ENCODE measurements around the gene PSTPIP2.
"Not testable (repeated sequence)": the region's sequence is repeated elsewhere in the genome, so short reads cannot be mapped to it uniquely, and the experiment has no call there.

Gene PSTPIP2

DNA sequence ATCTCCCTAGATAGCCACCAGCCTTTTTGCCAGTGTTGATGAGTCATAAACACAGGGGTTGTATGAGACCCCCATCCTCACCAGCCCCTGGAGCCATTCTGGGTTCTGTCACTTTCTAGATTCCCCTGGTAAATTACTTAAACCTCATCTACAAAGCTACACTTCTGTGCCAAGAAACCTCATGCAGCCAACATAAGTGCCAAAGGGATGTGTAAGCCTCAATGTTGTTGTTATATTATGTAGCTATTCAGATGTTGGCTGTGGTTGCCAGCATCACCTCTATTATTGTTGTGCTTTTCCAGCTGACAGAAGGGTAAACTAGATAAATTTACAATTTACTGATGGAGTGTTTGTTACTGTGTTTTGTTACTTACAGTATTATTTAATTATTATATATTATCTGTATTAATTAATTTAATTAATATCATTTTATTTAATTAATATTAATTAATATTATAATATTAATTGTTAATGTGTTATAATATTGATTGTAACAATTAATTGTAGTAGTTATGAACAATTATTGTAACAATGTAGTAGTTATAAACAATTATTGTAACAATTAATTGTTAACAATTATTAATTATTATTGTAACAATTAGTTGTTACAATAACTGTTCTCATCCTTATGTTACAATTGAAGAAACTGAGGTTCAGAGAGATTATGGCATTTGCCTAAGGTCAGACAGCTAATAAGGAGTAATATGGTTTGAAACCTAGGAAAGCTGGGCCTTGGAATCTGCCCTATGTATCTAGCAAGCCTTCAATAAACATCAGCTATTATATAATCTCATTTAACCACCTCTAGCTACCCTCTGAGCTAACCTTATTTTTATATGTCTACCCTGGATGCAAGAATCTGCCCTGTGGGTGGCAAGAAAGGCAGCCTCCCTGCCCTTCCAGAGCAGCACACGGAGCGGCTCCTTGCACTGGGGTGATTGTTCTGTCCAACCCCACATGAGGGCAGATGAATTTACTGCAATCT, 36.1 kb downstream of the PSTPIP2 start:
- DNase-seq, result no peak

DNA sequence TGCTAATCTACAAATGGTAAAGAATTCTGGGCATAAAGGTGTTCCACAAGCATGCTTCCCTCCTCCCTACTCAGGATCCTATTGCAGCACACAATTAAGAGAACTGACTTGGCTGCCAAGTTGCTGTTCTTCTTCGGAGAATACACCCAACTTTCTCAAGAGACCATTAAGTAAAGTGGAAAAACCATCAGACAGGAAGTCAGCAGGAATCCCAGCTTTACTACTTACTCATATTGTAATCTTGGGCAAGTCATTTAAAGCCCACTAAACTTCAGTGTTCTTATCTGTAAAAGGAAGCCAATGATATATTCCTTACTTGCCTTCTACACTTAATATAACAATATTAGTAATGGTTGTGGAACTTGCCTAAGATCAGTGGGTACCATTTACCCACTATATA, 37.8 kb downstream of the PSTPIP2 start:
- no peak for DNase-seq

DNA sequence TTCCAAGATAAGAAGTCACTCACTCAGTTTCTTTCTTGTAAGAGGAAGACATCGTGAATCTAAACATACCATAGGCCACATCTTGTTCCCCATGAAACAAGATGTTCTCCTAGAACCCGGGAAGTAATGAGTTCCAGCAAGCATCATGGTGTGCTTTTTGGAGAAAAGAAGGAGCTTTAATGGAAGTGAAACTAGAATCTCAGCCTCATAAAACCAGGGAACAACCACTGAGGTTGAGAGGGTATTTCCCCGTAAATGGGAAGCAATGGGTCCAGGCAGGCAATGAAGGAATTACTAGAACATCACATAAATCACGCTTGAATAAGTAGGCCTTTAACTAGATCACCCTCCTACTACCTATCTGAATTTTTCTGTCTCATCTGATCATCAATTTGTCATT, 40.3 kb downstream of the PSTPIP2 start:
- DNase-seq, result no peak

DNA sequence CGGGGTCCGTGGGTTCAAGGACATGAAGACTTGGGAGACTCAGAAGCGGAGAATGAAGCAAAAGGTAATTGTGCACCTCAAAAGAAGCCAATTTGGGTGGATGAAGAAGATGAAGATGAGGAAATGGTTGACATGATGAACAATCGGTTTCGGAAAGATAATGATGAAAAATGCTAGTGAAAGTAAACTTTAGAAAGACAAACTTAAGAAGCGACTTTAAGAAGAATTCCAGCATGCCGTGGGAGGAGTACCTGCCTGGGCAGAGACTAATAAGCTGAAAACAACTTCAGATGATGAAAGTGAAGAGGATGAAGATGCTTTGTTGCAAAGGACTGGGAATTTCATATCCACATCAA, 43.5 kb downstream of the PSTPIP2 start:
- no peak for DNase-seq

DNA sequence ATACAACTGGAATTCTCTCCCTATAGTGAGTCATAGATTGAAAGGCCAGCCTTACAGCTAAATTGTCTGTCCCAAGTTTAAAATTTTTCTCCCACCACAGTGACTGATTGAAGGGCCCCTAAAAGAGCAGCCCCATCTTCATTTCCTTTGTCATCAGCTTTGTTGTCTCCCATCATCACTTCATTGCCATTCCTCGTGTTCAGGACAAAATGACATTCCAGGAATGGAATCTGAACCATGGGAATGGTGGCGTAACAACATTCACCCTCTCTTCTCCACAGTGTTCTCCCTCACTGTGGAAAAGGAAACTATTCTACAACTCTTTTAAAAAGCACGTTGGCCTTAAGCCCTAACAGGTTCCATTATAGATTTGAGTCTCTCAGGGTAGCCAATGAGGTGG, 52.1 kb downstream of the PSTPIP2 start:
- DNase-seq, result no peak

DNA sequence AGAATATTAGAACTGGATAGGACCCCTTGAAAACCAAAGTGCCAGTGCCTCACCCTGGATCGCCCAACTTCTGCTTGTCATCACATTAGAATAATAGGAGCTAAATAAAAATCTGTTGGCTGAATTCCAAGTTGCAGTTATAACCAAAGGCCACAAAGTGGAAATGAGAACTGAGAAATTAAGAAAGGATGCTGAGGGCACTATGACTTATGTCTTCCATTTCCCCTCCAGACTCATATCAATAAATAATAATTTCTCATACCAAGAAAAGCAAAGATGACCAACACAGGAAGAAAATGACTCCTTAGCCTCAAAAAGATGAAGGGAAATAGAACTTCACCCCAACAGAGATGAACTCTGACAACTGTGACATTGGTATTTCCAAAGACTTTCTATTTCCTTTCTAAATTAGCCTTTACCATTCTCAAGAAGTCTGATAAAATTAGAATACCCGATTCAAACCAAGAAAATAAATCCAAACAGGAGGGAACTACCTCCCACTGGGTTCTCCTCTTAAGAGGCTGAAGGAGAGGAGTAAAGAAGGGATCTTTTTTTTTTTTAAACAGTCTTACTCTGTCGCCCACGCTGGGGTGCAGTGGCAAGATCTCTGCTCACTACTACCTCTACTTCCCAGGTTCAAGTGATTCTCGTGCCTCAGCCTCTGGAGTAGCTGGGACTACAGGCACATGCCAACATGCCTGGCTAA, 58.4 kb downstream of the PSTPIP2 start:
- no peak for DNase-seq

DNA sequence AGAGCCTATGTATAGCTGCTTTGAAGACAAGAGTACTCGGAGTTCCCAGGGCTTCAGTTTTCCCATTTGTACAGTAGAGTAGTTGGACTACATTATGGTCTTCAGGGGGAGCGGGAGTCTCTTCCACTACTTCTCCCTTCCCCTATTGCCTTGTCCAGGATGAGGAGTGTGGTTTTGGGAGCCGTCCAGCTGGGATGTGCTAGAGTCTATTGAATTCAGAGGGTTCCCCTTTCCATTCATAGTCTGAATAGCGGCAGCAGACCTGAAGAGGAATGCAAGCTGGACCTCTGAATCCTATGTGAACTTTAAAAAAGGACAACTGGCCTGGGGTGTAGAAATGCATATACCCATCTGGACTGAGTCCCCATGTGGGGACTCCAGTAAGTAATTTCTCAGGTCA, 61.4 kb downstream of the PSTPIP2 start:
- DNase-seq, result no peak

DNA sequence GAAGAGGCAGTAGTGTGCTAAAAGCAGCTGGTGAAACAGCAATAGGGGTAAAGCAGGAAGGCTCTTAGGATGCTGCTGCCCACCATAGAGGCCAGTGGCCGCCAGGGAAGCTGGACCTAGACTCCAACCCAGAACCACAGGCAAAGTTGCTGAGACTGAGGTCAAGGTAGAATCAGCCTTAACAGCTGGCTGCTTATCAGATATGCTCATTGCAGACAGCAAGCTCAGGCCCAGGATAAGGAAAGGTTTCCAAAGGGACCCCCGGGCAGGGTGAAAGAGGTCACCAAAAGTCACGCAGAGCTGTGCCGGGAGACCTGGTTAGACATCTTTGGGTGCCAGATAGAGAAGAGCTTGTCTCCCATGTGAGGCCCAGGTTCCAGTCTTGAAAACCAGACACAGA, 62.0 kb downstream of the PSTPIP2 start:
- no peak for DNase-seq

DNA sequence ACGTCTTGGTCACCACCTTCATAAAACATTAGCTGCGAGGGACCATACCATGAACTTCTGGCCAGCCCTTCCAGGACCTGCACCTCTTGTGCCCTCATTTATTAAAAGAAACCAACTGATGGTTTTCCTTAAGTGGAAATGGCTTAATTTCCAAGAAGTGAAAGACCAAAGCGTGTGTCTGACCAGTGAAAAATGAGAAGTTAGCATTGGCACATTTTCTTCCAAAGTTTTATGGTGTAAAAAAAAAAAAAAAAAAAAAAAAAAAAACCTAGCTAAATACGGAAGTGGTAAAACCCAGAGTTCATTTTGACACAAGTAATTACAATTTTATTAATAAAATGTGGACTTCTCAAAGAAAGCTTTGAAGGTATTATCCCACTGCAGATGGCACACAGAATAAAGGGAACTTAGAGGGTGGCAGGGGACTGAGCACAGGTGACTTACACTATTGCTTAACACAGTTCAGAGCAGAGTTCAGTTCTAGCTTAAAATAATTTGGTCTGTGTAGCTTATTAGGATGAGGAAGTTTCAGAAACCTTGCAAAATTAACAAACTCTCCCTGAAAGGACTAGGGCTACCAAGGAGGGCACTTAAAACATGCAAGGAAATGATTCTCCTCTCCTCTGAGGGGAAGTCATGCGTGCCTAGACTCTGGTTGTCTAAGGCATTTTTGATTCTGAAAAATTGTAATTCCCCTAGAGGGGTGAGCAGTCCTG, 62.8 kb downstream of the PSTPIP2 start:
- DNase-seq, result no peak

DNA sequence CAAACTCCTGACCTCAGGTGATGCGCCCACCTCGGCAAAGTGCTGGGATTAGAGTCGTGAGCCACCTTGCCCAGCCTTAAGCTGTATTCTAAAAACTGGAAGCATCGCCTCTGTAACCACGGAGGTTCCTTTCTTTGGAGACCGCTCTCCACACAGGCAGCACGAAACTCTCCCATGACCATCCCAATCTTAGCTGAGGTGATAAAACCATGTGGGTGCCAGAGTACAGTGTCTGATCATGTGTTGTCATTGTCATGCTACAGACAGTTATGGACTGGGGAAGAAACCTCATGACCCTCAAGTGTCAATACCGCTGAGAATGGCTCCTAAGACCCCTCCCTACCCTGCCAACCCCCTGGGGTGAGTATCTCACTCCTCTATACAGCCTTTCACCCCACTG, 63.5 kb downstream of the PSTPIP2 start:
- no peak for DNase-seq

DNA sequence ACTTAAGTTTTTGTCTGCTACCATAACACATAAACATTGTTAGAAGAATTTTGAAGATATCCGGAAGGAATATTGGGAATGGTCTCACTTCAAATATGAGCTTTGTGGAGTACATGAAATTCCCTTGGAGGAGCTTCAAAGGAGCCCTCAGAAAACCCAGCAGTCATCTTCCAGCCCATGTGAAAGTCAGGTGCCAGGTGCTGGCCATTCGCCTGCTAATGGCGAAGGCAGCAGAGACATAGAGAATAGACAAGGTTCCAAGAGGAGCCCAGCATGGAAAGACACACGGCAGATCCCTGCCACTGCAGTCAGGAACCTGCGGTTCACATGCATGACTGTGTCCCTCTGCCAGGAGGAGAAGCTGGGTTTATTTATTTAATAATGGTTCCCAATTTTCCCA, 64.9 kb downstream of the PSTPIP2 start:
- no peak for DNase-seq

DNA sequence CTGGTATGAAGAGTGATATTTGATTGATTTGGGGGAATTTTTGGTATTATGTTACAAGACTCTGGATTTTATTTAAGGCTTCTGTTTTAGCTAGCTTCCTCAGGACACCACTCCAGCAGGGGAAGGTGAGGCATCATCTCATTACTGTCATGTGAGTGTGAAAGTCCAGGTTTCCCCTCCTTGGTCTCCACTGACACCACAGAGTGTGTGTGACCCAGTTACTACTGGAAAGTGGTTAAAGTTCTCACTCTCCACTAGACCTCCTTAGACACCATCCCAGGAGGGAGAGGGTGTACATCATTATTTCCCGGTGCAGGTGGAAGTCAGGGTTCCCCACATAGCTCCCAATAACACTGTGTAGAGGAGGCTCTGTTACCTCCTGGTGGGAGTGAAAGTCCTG, 69.1 kb downstream of the PSTPIP2 start:
- no peak for DNase-seq

DNA sequence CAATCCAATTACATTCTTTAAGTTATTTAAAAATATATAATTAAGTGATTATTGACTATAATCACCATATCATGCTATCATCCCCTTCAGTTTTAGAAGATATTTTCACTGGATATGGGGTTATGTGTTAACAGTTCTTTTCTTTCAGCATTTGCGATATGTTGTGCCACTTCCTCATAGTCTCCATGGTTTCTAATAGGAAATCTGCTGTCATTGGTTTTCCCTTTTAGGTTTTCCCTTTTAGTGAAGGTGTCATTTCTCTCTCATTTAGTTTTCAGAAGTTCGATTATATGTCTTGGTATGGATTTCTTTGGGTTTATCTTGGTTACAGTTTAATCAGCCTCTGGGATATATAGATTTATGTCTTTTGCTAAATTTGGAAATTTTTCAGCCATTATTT, 70.2 kb downstream of the PSTPIP2 start:
- no peak for DNase-seq

DNA sequence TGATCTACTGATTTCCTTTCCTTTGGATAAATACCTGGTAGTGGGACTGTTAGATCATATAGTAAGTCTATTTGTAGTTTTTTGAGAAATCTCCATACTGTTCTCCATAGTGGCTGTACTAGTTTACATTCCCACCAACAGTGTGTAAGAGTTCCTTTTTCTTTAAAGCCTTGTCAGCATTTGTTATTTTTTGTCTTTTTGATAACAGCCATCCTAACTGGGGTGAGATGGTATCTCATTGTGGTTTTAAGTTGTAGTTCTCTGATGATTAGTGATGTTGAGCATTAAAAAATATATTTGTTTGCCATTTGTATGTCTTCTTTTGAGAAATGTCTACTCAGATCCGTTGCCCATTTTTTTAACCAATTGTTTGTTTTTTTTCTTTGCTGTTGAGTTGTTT, 71.0 kb downstream of the PSTPIP2 start:
- DNase-seq, result no peak

DNA sequence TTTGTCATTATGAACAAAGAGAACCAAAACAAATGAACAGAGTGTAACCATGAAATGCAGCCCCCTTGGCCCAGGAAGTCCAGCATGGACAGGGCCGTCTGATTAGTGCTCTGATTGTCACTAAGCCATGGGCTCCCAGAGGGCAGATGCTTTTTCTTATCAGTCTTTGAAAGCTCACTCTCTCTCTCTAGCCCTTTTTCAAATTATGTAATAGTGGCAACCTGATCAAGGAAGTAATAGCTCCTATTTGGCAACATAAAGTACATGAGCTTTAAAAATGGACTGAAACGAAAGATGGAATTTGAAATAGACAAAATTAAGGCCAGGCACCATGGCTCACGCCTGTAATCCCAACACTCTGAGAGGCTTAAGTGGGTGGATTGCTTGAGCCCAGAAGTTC, 72.5 kb downstream of the PSTPIP2 start:
- no peak for DNase-seq

DNA sequence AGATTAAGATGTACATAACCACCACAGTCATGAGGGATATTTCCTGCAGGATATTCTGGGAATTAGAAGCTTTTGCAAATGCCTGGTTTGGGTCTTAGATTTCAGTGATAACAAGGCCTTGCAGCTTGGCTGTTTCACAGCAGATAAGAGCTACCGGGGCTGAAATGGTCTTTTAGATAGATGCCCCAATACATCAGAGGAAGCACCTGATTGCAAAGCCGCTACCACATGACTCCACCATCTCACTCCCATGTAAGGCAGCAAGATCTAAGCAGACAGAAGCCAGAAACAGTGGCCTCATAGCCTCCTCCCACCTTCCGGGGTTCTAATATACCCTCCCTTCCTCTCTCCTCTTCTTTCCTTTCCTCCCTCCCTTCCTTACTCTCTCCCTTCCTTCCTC, 73.8 kb downstream of the PSTPIP2 start:
- DNase-seq, result no peak

DNA sequence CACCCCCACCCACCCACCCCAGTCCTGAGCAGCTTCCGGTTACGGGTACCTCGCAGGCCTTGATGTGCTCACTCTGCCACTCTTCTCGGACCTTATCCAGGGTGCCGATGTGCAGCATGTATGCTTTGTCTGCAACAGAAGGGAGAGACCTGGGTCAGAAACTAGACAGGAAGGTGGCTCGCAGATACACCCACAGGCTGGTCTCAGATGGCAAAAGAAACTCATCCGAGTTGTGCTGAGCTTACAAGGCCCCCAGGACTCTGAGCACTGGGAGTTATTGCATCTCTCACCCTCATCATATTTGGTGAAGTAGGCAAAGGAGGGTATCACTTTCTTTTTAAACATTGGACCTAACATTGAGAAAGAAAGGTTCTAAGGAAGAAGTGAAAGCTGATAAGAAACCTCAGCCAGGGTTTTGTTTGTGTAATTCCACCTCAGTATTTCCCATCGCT, 74.3 kb downstream of the PSTPIP2 start:
- peak; percentile 35 for DNase-seq

DNA sequence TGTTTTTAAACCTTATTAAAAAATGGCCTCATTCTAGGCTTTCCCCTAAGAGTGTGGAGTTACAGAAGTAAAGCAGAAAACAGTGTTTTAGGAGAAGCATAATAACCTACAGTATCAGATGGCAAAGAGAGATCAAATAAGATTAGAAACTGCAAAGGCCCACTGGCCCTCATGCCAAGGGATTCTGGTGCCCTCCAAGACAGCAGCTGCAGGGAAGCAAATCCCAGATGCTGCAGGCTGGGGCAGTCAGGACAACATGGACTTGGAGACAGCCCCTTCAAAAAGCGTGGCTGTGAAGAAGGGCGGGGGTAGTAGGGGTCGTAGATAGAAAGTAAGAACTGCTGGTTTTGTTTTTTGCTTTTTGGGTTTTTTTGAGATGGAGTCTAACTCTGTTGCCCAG, 76.6 kb downstream of the PSTPIP2 start:
- DNase-seq, result no peak

DNA sequence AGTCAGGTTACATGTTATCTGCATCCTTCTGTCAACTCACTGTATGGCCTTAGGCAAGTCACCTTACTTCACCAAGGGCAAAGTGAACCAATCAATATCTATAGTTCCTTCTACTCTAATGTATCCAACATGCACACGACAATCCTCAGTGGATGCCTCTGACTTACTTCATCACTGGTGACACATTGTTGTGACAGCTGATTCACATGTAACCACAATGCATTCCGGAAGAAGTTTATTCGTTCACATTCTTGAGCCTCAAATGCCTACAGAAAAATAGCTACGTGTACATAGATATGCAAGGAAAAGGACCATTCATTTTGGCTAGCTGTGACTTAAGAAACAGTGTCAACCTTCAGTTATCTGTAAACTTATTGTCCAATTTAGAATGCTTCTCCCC, 78.6 kb downstream of the PSTPIP2 start:
- DNase-seq, result no peak

DNA sequence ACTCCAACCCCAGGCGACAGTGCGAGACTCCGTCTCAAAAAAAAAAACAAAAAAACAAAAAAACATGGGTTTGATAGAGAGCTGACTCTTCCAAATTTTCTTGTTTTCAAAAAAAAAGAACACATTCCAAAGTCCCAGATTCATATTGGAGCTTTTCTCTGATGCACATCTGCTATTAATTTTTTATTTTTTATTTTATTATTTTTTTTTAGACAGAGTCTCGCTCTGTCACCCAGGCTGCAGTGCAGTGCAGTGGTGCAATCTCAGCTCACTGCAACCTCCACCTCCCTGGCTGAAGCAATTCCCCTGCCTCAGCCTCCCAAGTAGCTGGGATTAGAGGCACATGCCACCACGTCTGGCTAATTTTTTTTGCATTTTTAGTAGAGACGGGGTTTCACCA, 79.5 kb downstream of the PSTPIP2 start:
- not testable (repeated sequence) for DNase-seq

DNA sequence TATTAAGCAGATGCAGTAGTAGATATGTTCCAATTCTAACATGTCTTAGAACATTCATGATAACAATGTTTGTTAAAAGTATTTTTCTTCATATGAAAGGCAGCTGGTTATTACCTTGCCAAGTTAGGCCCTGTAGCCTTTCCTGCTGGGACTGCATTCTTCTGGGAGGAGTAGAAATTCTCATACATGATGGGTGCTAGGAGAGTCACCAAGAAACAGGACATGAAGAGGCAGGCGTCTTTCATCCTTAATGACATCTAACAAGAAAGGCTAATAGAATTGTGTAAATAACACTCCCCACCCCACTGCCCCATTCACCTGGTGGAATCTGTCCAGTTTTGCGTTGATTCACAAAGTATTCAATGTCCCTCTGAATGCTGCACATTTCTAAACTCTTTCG, 80.3 kb downstream of the PSTPIP2 start:
- DNase-seq, result no peak

DNA sequence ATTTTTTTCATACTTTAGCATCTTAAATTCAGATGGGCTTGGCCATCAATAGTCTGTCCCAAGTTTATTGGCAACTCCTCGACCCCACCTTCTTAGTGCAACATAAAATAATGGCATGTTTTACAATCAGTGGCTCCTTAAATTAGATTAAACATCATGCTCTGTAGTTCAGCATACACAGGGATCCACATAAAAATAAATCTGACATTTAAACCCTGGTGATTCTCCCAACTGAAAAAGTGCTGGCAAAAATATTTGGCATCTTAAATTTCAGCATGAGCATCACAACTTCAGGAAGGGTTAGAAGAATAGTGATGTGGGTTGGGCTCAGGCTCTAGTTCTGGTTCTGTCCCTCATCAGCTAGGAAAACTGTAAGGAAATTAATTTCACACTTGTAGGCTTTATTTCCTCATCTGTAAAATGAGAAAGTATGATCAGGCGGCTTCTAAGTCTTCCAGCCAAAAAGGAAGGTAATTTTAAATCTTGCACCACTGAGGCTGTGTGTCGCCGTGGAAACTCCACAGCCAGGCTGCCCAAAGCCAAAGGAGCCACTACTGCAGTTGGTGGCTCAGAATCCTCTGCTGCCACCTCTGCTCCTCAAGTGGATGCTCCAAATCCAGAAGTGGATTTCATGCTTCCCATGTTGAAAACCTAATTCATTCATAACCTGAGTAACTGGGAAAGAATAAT, 87.4 kb downstream of the PSTPIP2 start:
- no peak for DNase-seq

DNA sequence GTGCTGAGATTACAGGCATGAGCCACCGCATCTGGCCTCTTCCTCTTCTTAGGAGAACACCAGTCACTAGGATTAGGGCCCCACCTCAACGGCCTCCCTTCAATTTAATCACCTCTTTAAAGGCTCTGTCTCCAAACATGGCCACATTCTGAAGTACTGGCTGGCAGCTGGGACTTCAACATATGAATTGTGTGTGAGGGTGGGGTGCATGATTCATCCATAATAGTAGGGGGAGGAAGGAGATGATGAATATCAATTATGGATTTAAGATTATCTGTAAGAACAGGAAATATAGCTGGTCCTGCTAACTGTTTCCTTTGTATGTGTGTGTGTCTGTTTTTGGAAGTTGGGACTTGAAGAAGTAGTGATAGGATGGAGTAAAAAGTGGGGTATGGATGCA, 90.2 kb downstream of the PSTPIP2 start:
- DNase-seq, result no peak
